GM19099 (cell line): ENCODE data around the gene MSI2.

ENCODE experiments used
- POLR2A ChIP-seq: IDR thresholded peaks from 3 replicates; pipeline ENCODE4 v1.6.1; 2011; ENCODE audit warnings: low read depth; ENCODE audit not compliant: insufficient read length; ENCODE audit errors: extremely low read depth

MSI2 gene

DNA sequence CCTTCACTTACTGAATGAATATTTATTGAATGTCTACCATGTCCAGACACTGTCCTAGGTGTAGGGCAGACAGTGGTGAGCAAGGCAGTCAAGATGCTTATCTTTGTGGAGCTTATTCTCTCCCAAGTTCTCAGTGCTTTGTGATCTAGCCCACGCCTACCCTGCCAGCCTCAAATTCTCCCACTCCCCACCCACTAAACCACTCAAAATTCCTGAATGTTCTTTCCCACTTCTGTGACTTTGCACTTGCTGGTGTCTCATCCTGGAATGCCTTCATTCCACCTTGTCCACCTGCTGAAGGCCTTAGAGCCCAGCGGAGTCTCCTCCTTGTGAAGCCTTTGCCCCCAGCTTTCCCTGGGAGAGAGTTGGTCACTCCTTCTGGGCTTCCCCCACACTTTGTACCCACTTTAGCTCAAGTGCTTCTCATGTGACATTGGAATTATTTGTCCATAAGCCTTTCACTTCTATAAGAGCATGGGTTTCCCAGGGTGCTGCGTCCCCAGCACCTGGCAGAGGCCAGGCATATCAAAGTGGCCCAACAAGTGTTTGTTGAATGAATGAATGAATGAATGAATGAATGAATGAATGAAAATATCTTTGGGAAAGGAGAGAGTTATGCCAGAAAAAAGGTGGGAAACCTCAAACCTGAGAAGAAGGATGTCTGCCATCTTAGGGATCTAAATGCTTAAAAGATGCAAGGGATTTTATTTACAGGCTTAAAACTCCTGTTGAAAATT lies 465.8 kb downstream of the MSI2 start:
- no peak for TF ChIP-seq POLR2A

DNA sequence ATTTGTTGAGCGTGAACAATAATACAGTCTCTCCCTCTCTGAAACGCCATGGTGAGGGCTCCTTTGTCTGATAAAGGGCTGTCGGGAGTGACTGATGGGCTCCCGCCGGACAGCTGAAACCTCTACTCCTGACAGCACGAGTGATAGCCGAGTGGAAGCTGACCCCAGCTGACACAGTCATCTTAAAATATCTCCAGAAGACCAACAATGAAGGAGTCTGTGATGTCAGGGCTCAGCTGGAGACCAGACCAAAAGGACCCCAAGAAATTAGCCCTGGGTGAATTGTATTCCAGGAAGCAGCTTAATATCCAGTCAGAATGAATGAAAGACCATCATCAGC lies 466.4 kb downstream of the MSI2 start:
- TF ChIP-seq POLR2A, result no peak

DNA sequence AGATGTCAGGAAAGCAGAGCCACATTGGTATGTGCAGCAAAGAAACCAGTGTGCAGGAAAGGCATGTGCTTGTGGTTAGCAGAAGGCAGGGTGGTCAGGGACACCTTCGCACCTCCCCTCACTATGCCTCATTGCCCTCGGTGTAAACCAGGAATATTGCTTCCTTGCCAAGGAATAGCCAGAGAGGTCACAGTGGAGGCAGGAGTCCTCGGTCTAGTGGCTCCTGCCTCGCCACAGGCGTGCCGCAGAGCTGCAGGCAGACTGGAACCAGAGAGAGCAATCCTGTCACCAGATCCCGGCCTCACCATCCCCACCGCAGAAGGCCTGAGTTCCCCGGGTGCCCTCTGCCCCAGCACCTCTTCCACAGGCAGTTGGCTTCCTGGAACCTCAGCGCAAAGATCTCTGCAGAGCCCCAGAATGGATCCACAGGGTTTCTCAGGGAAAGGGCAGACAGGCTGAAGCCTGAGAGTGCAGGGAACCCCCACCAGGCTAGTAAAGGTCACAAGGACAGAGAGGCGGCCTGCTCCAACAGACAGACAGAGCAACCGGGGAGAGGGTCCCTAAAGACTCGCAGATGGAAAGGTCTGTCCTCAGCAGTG lies 467.2 kb downstream of the MSI2 start:
- no peak for TF ChIP-seq POLR2A

DNA sequence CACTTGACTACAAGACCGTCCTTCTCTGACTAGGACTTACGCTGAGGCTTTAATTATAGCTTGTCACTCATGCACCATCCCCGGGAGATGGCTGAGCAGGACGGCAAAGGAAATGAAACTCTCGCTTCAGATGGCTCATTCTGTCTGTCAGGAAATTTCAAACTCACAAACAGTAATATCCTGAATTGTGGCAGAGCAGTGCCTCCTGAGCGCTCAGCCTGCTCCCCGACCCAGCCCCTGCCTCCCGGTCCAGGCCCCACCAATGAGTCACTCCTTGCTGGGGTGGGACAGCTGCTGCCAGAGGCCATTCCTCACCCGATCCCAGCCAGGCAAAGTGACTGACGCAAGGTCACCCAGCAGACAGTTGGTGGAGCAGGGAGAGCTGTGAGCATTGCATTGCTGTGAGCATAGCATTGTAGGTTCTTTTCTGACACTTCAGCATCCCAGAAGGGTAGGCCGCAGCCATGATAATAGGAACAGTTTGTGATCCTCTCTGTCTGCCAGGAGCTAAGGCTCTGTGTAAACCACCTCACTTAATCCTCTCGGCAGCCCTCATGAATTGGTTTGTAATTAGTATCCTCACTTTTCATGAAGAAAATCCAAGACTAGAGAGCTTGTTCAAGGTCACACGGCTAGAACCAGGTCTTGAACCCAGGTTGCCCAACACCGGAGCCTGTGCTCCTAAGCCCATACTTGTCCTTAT lies 467.9 kb downstream of the MSI2 start:
- no peak for TF ChIP-seq POLR2A

DNA sequence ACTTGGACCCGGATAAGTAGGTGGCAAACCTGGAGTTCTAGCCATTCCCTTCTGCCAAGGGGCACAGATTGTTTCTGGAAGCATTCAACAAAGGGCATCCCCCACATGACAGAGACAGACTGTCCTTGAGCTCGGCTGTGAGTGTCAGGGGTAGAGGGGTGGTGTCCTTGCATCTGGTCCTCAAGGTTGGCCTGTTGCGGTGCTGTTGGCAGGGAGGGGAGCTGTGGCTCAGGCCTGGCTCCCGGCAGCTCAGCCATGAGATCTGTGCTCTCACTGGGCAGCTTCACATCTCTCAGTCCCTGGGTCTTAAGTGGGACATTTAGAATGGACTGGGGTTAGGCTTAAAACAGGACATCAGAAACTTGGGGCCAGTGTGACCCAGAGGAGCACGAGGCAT lies 468.4 kb downstream of the MSI2 start:
- TF ChIP-seq POLR2A, result no peak

DNA sequence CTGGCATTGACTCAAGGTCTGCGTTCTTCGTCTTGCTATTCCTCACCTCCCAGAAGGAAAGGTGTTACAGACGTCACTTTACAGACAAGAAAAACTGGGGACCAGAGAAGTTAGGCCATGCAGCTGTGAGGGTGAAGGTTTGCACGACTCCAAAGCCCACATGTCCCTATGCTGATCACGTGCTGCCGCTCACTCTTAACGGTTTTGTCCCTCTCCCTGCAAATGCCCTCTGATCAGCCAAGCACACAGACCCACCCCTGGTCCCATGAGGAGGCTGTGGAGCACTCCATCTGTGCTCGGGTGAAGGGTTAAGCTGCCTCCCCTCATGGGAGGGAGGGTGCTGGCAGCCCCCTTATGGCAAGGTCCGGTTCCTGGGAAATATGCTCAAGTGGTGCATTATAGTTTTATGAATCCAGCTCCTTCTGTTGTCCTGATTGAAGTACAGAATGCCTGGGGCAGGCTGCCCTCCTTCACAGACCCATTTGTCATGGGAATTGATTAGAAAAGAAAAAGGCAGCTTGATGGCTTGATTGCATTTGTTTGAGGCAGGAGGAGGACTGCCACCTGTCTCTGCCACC lies 470.0 kb downstream of the MSI2 start:
- no peak for TF ChIP-seq POLR2A

DNA sequence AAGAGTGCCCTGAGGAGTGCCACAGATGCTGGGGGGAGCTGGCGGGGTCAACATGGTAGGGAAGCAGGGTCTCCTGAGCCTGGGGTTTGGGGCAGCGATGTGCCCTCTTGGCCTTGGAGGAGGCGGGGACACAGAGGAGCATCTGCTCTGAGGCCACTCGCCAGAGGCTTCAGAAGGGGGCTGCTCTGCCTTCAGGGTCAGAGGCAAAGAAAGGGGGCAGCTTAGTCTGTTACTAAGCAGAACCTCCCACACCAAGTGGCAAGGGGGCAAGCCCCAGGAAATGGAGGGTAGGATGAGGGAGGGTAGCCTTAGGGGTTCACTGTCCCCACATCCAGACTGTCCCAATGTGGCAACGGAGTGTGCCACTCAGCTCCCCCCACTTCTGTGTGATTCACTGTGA lies 470.5 kb downstream of the MSI2 start:
- TF ChIP-seq POLR2A, result no peak

DNA sequence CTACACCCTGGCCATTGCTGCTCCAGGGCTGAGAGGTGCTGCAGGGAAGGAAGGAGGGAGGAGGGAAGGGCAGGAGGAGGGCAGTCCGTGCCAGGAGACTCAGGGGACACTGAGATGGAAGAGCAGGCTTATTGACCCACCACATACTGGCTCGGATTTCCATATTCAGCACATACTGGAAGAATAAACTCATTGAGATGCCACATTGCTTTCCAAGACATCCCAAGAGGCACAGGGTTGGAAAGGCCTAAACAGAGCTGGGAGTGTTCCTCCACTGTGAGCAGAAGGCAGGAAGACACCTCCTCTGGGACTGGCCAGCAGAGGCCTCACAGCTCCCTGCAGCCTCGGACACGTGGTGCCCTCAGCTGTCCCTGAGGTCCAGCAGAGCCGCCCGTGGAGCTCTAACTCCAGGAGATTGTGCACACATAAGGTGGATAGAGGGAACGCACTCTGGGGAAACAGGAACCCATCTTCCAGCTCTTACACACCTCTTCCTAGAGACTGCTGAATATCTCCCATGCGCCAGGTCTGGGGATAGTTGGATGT lies 471.4 kb downstream of the MSI2 start:
- no peak for TF ChIP-seq POLR2A

DNA sequence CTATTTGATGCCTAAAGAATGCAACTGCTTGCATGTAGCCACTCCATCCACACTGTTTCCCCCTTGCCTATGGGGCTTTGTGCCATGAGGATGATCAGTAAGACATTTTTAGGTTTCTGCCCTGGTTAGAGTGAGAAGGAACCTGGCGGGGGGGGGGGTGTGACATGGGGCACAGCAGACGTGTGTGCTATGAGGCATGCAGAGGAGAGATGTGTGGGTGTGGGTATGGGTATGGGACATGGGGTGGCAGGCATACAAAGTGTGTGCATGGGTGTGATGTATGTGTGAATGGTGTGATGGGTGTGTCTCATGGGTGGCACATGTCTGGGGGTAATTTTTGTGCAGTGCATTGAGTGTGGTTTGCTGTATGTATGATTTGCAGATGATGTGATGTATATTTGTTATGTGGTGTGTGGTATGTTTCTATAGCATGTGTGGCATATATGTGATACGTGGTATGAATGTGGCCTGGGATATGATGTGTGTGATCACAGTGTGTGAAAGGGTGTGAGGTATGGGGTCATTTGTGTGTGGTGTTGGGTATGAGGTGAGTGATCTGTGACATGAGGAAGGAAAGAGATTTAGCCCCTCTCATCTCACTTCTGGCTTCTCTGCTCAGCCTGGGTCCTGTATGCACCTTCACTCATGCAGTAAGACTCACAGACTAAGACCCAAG lies 473.8 kb downstream of the MSI2 start:
- no peak for TF ChIP-seq POLR2A

DNA sequence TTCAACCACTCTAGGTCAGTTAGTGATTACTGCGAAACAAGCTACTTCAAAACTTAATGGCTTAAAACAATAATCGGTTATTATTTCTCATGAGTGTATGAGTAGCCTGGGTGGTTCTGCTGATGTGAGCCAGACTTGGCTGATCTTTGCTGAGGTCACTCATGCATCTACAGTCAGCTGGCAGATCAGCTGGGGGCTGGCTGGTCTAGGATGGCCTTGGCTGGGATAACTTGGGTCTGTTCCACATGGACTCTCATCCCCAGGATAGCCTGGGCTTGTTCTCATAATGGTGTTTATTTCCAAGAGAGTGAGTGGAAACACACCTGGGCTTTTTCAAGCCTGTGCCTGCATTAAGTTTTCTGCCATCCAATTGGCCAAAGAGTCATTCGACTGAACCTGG lies 475.7 kb downstream of the MSI2 start:
- TF ChIP-seq POLR2A, result no peak

DNA sequence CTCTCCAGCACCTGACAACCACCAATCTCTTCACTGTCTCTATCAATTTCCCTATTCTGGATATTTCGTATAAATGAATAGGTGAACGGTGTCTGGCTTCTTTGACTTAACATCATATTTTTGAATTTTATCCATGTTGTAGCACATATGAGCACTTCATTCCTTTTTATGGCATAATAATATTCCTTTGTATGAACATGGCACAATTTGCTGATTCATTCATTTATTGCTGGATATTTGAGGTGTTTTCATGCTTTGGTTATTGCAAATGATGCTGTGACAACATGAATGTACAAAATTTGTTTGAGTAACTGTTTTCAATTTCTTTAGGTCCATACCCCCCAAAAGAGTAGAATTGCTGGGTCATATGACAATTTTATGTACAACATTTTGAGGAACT lies 476.8 kb downstream of the MSI2 start:
- no peak for TF ChIP-seq POLR2A
